ENCODE measurements around the gene ATG9A. TPM values are rescaled to one million over a fixed set of nuclear protein-coding genes. Genes with fewer than 3 reads are reported as not detected.

Gene ATG9A
- total RNA-seq, 1 experiment from 2014 or later = 42.9 TPM

DNA sequence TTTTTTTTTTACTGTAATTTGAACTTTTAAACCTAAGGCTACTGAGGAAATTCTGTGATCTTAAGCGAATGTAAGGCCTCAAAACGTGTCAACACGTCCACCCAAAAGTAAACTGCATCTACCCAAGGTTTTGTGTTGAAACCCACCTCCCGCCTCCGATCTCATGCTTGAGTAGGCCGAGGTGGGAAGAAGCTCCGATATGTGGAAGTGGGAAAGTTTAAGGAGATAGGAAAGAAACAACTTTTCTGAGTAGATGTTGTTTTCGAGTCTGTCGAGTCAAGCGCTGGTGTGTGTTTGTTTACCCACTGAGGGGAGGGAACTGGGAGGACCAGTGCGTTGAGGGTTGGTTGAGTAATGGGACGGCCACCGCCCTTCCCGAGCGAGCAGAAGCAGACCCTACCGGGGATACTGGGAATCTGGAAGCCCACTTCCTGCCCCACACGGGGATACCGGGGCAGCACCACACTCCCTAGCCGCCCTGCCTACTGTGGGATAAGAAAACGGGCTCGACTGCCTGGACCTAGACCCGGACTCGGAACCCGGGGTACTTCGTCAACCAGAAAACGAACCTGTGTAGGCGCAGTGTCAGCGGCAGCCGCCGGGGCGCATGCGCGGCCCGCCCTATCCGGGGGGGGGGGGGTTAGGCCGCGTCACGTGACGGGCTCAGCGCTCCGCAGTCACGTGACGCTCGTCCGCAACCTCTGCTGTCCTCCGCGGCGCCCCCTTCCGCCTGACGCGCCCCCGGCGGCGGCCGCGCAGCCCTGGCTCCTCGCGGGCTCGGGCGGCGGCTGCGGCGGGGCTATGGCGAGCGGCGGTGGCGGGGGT lies 51.7 kb downstream of the ATG9A start, which contains the start of gene RETREG2:
TSS of gene RETREG2 (plus strand) at position 724 of the 825 bp plus-strand sequence. CDS start at position 802, 78 bp downstream.
- Mint-ChIP-seq H3K27me3 (ENCODE audit: low read depth) (no peaks in the 10 kb centered on the region), H3K4me1 (peaks cover 19% of the 10 kb centered on the region), H3K9me3 (no peaks in the 10 kb centered on the region), H3K4me3 (peak within 1 kb of the TSS; percentile 88), H3K36me3 (peaks cover 23% of the 10 kb centered on the region), H3K27ac (peak within 1 kb of the TSS; percentile 98)
- peak; percentile 66 for ATAC-seq
- POLR2A ChIA-PET = interaction anchor here (1.8 kb wide), 1 partner anchor 29 kb away, joined by 6 read pairs; the partner anchor contains the start of gene ZFAND2B
- no peak for TF ChIP-seq GTF2I (CRISPR knock-in tag; conservative IDR thresholded peaks at IDR 0.05)
- TF ChIP-seq GABPB1 (CRISPR knock-in tag; IDR thresholded peaks at IDR 0.05) = peak; percentile 86
- TF ChIP-seq, protein P1, sequence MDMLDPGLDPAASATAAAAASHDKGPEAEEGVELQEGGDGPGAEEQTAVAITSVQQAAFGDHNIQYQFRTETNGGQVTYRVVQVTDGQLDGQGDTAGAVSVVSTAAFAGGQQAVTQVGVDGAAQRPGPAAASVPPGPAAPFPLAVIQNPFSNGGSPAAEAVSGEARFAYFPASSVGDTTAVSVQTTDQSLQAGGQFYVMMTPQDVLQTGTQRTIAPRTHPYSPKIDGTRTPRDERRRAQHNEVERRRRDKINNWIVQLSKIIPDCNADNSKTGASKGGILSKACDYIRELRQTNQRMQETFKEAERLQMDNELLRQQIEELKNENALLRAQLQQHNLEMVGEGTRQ (CRISPR knock-in tag; IDR thresholded peaks at IDR 0.05) = peak; percentile 100
- TF ChIP-seq, protein P2, sequence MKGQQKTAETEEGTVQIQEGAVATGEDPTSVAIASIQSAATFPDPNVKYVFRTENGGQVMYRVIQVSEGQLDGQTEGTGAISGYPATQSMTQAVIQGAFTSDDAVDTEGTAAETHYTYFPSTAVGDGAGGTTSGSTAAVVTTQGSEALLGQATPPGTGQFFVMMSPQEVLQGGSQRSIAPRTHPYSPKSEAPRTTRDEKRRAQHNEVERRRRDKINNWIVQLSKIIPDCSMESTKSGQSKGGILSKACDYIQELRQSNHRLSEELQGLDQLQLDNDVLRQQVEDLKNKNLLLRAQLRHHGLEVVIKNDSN (CRISPR knock-in tag; IDR thresholded peaks at IDR 0.05) = peak; percentile 94
- TF ChIP-seq FOXP1 (CRISPR knock-in tag; IDR thresholded peaks at IDR 0.05; ENCODE audit: borderline replicate concordance) = peak; percentile 59; the same call in 1 of the 2 replicates
- TF ChIP-seq PRRX2 (CRISPR knock-in tag; IDR thresholded peaks at IDR 0.05) = no peak
- TF ChIP-seq MYBL2 (CRISPR knock-in tag; IDR thresholded peaks at IDR 0.05) = 0 out of 2 replicates have a peak, but pooled peaks have one; percentile 37
- peak; percentile 83 for TF ChIP-seq SP1 (CRISPR knock-in tag; conservative IDR thresholded peaks at IDR 0.05)
- TF ChIP-seq, protein P3, sequence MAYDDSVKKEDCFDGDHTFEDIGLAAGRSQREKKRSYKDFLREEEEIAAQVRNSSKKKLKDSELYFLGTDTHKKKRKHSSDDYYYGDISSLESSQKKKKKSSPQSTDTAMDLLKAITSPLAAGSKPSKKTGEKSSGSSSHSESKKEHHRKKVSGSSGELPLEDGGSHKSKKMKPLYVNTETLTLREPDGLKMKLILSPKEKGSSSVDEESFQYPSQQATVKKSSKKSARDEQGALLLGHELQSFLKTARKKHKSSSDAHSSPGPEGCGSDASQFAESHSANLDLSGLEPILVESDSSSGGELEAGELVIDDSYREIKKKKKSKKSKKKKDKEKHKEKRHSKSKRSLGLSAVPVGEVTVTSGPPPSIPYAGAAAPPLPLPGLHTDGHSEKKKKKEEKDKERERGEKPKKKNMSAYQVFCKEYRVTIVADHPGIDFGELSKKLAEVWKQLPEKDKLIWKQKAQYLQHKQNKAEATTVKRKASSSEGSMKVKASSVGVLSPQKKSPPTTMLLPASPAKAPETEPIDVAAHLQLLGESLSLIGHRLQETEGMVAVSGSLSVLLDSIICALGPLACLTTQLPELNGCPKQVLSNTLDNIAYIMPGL (CRISPR knock-in tag; IDR thresholded peaks at IDR 0.05) = peak; percentile 80
- TF ChIP-seq ETV6 (CRISPR knock-in tag; IDR thresholded peaks at IDR 0.05) = peak; percentile 49
- TF ChIP-seq, protein P4, sequence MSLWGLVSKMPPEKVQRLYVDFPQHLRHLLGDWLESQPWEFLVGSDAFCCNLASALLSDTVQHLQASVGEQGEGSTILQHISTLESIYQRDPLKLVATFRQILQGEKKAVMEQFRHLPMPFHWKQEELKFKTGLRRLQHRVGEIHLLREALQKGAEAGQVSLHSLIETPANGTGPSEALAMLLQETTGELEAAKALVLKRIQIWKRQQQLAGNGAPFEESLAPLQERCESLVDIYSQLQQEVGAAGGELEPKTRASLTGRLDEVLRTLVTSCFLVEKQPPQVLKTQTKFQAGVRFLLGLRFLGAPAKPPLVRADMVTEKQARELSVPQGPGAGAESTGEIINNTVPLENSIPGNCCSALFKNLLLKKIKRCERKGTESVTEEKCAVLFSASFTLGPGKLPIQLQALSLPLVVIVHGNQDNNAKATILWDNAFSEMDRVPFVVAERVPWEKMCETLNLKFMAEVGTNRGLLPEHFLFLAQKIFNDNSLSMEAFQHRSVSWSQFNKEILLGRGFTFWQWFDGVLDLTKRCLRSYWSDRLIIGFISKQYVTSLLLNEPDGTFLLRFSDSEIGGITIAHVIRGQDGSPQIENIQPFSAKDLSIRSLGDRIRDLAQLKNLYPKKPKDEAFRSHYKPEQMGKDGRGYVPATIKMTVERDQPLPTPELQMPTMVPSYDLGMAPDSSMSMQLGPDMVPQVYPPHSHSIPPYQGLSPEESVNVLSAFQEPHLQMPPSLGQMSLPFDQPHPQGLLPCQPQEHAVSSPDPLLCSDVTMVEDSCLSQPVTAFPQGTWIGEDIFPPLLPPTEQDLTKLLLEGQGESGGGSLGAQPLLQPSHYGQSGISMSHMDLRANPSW (CRISPR knock-in tag; conservative IDR thresholded peaks at IDR 0.05; ENCODE audit: low read depth) = 0 out of 2 replicates have a peak, but pooled peaks have one; percentile 78
- 0 out of 2 replicates have a peak, but pooled peaks have one; percentile 25 for TF ChIP-seq SMAD3 (CRISPR knock-in tag; IDR thresholded peaks at IDR 0.05; ENCODE audit: borderline replicate concordance)
- TF ChIP-seq, protein P5, sequence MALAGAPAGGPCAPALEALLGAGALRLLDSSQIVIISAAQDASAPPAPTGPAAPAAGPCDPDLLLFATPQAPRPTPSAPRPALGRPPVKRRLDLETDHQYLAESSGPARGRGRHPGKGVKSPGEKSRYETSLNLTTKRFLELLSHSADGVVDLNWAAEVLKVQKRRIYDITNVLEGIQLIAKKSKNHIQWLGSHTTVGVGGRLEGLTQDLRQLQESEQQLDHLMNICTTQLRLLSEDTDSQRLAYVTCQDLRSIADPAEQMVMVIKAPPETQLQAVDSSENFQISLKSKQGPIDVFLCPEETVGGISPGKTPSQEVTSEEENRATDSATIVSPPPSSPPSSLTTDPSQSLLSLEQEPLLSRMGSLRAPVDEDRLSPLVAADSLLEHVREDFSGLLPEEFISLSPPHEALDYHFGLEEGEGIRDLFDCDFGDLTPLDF (CRISPR knock-in tag; IDR thresholded peaks at IDR 0.05) = no peak
- TF ChIP-seq, protein P6, sequence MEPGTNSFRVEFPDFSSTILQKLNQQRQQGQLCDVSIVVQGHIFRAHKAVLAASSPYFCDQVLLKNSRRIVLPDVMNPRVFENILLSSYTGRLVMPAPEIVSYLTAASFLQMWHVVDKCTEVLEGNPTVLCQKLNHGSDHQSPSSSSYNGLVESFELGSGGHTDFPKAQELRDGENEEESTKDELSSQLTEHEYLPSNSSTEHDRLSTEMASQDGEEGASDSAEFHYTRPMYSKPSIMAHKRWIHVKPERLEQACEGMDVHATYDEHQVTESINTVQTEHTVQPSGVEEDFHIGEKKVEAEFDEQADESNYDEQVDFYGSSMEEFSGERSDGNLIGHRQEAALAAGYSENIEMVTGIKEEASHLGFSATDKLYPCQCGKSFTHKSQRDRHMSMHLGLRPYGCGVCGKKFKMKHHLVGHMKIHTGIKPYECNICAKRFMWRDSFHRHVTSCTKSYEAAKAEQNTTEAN (CRISPR knock-in tag; IDR thresholded peaks at IDR 0.05) = no peak
- TF ChIP-seq KAT7 (CRISPR knock-in tag; IDR thresholded peaks at IDR 0.05; ENCODE audit: borderline replicate concordance) = peak; percentile 21; the same call in 1 of the 2 replicates
- TF ChIP-seq FOXK1 (CRISPR knock-in tag; IDR thresholded peaks at IDR 0.05) = peak; percentile 22; the same call in 1 of the 2 replicates
- TF ChIP-seq, protein P7, sequence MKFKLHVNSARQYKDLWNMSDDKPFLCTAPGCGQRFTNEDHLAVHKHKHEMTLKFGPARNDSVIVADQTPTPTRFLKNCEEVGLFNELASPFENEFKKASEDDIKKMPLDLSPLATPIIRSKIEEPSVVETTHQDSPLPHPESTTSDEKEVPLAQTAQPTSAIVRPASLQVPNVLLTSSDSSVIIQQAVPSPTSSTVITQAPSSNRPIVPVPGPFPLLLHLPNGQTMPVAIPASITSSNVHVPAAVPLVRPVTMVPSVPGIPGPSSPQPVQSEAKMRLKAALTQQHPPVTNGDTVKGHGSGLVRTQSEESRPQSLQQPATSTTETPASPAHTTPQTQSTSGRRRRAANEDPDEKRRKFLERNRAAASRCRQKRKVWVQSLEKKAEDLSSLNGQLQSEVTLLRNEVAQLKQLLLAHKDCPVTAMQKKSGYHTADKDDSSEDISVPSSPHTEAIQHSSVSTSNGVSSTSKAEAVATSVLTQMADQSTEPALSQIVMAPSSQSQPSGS (CRISPR knock-in tag; IDR thresholded peaks at IDR 0.05; ENCODE audit: borderline replicate concordance, low read depth) = no peak
- peak; percentile 78 for DNase-seq (ENCODE audit: low spot score)
- CTCF ChIA-PET = interaction anchor here (0.7 to 1.3 kb wide), 2 partner anchors 76 to 84 kb away, joined by 3 to 4 read pairs; partner anchors contain the start of gene TUBA4A
